Tibial nerve (tissue), 4 donors: ENCODE results near the gene FNDC3B.

ENCODE experiments used
- CTCF ChIP-seq, 5 experiments: fragments of 200-600 bp in 3 of 5; fragments of 450-650 bp in 2 of 5; sonication (generic) in 3 of 5; IDR thresholded peaks; one replicate each; pipeline ENCODE4 v1.5.1; 2016 to 2019; ENCODE audit warnings: antibody characterized with exemption in 5 of 5, mild to moderate bottlenecking in 3 of 5, moderate library complexity in 2 of 5
- EP300 ChIP-seq, 2 donors: sonication (generic); formaldehyde crosslinking; IDR thresholded peaks; one replicate each; pipeline ENCODE4 v1.6.1; 2017; ENCODE audit warnings: antibody characterized with exemption in 2 of 2, mild to moderate bottlenecking in 1 of 2
- POLR2A ChIP-seq, 2 donors: fragments of 450-650 bp; IDR thresholded peaks; one replicate each; pipeline ENCODE4 v1.6.1; 2017; ENCODE audit warnings: antibody characterized with exemption in 2 of 2, mild to moderate bottlenecking in 2 of 2, moderate library complexity in 2 of 2

GRCh38 chr3:172031996-172032395 lies 7.4 kb upstream of the FNDC3B start:
- TF ChIP-seq EP300 (IDR thresholded peaks at IDR 0.05) (no peak), POLR2A (IDR thresholded peaks at IDR 0.05) (no peak), CTCF (IDR thresholded peaks at IDR 0.05) (no peak)
